ENCODE measurements around the gene SOX6.

Gene SOX6

DNA sequence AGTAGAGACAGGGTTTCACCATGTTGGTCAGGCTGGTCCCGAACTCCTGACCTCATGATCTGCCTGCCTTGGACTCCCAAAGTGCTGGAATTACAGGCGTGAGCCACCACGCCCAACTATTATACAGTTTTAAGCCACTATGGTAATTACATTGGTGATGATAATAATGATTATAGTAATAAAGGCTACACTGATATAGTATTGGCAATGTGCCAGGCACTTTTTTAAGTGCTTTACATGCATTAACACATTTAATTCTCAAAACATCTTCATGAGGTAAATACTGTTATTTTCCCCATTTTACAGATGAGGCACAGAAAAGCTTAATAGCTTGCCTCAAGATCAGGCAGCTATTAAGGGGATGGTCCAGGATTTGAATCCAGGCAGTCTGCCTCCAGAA is 222.5 kb downstream of the SOX6 start:
- no peak for DNase-seq

DNA sequence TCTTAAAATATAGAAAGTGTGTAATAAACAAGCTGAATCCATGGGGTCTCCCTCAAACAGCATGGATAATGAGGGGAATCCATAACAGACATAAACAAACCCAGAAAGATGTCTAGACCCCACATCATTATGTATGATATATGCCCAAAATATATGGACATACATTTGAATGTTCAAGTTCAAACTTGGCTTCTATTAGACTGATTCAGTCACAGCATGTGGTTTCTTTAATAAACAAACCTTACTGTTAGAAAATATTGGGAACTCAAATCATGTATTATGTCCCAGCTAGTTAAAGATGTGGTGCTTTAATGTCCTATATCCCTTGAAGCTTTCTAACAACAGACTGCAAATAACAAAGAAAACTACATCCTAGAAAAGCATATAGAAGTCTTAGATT is 228.6 kb downstream of the SOX6 start:
- DNase-seq = no peak

DNA sequence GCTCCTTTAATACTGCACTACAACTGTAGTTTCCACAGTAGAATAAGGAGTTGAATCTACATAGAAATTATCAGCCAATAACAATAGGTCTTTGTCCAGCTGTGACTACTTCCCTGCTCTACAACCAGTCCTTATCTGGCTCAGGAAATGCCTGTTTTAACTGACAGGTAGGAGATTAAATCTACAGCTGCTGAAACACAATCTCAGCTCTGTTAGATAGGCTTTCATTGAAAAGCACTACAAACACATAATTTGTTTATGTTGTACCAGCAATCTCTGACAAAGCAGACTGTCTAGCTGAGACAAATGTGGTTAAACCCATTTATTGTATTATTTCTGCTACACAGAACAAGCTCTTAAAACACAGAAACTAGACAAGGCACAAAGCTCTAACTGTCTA is 230.0 kb downstream of the SOX6 start:
- DNase-seq = no peak

DNA sequence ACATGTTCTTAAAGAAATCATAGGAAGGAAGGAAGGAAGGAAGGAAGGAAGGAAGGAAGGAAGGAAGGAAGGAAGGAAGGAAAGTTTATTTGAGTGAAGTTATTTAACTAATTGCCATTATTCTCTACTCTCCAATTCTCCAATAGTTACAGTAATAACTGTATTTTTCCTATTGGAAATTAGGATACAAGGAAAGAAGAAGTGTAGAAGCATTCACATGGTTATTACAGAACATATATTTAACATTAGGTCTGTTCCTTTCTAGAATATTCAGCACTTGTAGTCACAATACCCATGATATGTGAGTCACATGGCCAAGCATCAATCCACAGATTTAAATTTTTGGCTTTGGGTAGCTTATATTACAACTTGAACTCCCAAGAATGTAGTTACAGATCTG is 230.6 kb downstream of the SOX6 start:
- DNase-seq = no peak

DNA sequence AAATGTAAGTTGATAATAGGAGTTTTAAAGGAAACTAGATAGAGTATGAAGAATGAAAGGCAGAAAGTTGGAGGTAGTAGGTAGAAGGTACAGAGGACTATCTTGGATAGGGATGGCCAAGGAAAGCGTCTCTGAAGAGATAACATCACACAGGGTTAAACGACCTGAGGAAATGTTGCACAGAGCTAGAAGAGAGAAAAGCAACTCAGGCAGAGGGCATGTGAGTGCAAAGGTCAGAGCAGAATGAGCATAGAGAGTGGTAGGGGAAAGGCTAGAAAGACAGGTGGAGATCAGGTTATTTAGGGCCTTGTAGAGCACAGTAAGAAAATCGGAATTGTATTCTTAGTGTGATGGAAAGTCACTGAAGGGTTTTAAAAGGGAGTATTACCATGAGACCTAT is 232.0 kb downstream of the SOX6 start:
- no peak for DNase-seq

GRCh38 chr11:16121853-16122252 is 234.5 kb downstream of the SOX6 start:
- DNase-seq = no peak

DNA sequence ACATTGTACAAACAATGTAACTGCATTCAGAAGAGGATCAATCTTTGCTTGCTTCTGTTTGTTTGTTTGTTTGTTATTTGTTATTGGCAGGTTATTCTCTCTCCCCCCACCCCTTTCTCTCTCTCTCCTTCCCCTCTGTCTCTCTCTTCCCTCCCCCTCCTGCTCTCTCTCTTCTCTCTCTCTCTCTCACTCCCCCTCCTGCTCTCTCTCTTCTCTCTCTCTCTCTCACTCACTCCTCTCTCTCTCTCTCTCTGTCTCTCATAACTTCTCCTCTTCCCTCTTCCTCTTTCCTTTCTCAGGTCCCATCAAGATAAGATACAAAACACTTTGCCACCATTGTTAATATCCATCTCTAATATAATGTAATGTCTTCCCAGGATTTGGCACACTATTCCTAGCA is 236.3 kb downstream of the SOX6 start:
- DNase-seq = no peak

DNA sequence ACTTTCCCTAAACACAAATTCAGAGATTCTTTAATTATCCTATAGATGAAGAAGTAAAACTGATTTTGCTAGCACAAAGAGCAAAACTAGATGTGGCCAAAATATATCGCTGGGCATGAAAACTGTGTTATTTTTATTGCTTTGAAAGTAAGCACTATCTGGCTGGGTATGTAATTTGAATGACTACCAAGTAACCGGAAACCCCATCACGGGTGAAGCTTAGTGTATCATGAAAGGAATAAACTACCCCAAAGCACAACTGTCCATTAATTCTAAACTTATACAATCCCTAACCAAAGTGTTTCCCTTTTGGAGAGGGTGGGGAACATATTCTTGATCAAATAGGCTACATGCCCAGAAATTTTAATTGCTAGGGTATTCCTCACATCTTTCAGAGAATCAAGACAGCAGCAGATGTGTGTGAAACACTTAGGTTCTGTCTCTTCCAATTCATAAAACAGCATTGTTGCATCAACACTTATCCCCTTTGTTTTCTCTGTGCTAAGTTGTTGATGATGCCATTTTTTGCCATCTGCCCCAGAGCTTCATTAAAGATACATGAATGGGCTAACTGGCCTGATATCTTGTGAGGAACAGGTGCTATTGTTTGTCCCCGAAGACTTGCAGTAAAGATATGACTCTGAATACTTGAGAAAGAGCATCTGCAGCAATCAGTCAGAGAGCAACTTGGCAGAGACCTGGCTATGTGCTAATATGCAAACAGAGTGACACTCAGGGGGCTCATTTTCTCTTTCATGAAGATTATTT is 238.2 kb downstream of the SOX6 start:
- DNase-seq = no peak

DNA sequence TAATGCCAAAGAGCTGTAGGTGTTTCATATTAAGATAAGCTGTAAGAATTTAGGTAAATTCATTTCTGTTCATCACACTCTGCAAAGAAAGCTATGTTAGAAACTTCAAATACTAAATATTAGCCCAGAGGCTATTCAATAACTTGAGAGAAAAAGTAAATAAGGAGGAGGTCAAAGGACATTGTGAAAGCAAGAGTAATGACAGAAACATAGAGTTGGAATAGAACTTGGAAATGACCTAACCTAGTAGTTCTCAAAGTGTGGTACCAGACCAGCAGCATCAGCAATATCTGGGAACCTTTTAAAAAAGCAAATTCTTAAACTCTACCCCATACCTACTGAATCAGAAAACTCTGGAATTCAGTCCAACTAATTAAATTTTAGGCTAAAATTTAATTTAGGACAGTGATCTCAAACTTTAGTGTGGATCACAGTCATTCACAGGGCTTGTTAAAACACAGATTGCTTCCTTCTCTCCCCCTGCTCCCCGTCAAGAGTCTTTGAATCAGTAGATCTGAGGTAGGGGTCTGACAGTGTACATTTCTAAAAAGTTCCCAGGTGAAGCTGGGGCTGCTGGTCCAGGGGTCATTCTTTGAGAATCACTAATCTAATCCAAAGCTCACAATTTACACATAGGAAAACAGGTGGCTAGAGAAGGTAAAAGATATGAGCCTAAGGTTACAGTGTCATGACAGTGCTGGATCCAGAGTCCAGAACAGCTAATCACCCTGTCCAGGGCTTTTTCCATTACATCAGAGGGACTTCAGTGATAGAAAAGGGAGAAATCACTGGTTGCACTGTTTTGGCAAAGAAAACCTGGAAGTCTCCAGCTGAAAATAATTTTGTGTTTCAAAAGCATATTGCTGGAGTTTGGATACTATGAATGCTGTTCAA is 241.1 kb downstream of the SOX6 start:
- no peak for DNase-seq

GRCh38 chr11:16114431-16114830 is 241.9 kb downstream of the SOX6 start:
- DNase-seq = no peak

DNA sequence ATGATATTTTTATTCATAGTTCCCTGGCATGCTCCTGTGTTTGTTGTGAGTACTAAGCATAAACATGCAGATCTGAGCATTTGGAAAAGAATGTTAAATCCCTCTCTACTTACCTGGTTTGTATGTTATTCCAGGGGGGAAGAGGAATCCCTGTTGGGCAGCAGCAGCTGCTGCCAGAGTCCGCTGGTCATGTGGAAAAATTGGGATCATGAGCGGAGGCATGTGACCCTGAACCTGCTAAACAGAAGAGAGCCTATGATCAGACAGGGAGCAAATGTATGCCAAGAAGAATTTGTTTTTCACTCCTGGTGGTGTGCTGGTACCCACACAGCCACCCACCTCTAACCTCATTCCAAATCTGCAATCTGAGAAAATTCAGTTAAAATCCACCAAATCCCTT is 244.7 kb downstream of the SOX6 start:
- no peak for DNase-seq

GRCh38 chr11:16110886-16111285 is 245.5 kb downstream of the SOX6 start:
- no peak for DNase-seq

DNA sequence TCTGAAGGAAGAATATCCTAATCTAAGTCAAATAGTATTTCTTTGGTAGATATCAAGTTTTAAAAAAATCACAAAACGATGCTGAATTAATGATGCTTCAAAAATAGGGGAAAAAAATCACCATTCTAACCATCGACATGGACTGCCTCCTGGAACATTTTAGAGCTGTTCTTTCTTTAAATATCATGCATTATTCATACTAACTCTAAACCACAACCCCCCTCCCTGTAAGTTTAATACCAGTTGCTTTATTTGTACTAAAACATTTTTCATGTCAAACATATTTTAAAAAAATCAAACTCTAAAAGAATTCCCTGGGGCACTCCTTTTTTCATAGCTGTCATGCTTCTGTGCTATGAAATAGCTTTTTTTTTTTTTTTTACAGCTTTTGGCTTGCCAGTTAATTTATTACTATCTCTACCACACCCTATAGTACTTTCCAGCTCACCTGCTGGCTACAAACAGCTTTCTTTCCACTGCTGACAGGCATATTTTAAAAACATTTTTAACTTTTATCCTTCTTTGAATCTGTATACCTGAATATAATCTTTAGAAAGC is 256.9 kb downstream of the SOX6 start:
- DNase-seq = no peak

GRCh38 chr11:16098526-16099205 is 257.7 kb downstream of the SOX6 start:
- no peak for DNase-seq

GRCh38 chr11:16097543-16097942 is 258.8 kb downstream of the SOX6 start:
- DNase-seq = no peak

GRCh38 chr11:16096336-16096735 is 260.0 kb downstream of the SOX6 start:
- no peak for DNase-seq

DNA sequence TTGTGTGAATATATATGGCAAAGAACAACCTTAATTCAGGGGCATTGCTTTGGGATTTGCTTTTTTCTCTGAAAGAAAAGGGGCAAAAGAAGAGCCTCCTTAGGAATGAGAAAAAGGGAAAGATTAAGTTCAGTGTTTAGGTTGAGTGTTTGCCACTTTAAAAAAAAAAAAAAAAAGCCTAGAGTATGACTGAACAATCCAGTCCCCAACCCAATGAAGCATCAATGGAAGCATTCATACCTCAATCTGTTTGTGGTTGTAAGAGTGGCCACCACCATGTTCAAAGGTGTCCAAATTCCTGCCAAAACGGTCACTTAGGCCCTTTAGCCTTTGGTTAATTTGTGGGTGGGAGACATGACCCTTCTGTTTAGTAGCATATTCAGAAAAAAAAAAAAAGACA is 260.6 kb downstream of the SOX6 start:
- DNase-seq = no peak

DNA sequence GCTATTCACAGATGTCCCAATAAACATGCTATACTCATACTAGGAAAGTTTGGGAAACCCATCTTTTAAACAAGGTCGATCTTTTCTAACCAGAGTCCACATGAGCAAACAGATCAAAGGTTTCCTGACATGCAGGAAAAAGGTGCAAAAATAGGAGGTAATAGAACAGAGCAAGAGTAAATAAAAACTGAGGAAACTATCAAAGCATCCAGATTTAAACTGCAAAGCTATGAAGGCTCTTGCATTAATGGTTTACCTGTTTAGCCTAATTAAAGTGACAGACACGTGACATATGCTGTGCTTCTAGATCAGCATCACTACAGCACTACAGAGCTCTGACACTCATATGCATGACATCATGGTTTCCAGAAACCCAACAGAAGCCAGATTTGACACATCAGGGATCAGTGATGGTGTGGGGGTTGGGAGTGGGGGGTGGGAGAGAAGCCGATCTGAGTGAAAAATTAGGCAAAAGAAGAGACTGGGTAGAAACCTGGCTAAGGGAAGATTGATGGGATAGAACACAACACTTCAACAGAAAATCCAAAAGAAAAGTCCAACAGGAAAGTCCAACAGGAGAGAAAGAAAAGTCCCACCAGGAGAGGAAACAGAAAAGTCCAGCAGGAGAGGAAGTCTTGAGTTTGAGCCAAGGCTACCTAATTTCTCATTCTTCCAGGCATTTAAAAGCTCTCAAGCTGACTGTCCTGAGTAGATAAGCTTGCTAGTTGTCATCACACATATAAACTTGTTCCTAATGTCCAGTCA is 262.3 kb downstream of the SOX6 start:
- DNase-seq = no peak

- no peak for DNase-seq
Observed at GRCh38 chr11:16091862-16092261, 264.5 kb downstream of the SOX6 start.

DNA sequence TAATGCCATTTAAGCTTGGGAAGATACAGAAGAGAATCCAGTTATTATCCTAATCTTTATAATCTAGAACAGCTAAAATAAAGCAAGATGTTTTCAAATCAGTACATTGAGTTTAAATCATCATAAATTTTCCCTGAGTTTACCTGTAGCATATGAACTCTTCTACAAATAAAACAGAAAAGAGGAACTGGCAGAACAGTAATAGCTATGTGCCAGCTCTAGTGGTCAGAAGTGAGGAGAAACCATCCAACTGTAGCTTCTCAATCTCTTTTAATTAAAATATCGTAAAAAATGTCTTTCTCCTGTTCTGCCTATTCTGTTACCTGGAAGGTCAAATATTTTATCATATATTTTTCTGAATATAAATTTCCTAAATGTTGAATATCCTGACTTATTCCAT is 266.9 kb downstream of the SOX6 start:
- DNase-seq = no peak

DNA sequence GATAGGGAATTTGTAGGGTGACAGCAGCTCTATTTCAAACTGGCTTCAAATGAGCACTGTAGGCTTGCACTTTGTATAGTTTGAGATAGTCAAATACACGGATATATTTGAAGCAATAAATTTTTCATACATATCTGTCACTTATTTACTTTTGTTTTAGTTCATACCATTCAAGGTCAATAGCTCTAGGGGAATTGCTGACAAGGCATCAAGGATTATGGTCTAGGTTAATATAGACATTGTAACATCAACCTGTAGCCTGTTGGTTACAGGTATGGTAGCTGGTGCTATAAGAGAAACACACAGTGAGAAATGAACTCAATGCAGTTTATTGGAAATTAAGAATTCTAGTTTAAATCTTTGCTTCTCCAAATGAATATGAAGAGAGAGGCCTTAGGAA is 267.6 kb downstream of the SOX6 start:
- DNase-seq = no peak

- no peak for DNase-seq
Observed at GRCh38 chr11:16087886-16088285, 268.5 kb downstream of the SOX6 start.
